ENCODE data around the gene BECN2.

BECN2 gene

DNA sequence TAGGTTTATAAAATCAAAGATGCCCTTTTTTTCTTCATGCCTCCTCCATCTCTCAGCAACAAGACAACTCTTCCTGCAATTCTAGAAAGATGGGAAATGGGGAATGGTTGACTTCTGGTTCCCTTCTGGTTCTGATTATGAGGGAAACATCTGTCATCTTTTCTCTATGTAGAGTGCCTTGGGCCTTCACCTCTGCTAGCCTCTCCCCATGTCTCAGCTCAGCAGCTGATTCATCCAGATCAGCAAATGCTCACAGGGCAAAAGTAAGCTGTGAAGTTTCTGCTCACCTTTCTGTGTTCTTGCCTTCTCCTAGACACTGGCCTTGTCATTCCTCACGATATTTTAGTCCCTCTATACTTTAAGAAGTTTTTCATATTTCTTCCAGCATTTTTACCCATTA lies 17.8 kb upstream of the BECN2 start:
- Histone ChIP-seq H3K9me3 (no peaks in the 10 kb centered on the region), H3K4me1 (ENCODE audit: control insufficient read depth in 1 of 2, insufficient read depth in 1 of 2, low read depth in 1 of 2, low read length in 1 of 2) (no peaks in the 10 kb centered on the region), H3K27me3 (peaks cover 4% of the 10 kb centered on the region), H3K4me3 (ENCODE audit: low read depth in 1 of 2, low read length in 1 of 2) (no peak overlapping the region), H3K27ac (no peak overlapping the region), H3K36me3 (no peaks in the 10 kb centered on the region)
- TF ChIP-seq, protein P1, sequence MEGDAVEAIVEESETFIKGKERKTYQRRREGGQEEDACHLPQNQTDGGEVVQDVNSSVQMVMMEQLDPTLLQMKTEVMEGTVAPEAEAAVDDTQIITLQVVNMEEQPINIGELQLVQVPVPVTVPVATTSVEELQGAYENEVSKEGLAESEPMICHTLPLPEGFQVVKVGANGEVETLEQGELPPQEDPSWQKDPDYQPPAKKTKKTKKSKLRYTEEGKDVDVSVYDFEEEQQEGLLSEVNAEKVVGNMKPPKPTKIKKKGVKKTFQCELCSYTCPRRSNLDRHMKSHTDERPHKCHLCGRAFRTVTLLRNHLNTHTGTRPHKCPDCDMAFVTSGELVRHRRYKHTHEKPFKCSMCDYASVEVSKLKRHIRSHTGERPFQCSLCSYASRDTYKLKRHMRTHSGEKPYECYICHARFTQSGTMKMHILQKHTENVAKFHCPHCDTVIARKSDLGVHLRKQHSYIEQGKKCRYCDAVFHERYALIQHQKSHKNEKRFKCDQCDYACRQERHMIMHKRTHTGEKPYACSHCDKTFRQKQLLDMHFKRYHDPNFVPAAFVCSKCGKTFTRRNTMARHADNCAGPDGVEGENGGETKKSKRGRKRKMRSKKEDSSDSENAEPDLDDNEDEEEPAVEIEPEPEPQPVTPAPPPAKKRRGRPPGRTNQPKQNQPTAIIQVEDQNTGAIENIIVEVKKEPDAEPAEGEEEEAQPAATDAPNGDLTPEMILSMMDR (IDR thresholded peaks at IDR 0.05): no peak

DNA sequence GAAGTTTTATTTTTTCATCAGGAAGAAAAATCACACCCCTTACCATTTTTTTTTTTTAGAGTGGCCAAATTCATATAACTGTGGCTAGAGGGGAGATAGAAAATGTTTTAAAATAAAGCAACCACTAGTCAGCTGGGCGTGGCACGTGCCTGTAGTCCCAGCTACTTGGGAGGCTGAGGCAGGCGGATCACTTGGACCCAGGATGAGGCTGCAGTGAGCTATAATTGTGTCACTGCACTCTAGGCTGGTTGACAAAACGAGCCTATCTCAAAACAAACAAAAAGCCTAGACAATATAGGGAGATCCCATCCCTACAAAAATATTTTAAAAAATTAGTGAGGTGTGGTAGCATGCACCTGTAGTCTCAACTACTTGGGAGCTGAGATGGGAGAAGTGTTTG lies 14.8 kb upstream of the BECN2 start:
- no peaks in the 10 kb centered on the region for H3K36me3 ChIP-seq
- no peak overlapping the region for H3K4me3 ChIP-seq (ENCODE audit: low read depth in 1 of 2, low read length in 1 of 2)
- H3K27ac ChIP-seq: no peak overlapping the region
- no peaks in the 10 kb centered on the region for H3K27me3 ChIP-seq
- no peaks in the 10 kb centered on the region for H3K9me3 ChIP-seq
- TF ChIP-seq, protein P1 (IDR thresholded peaks at IDR 0.05): no peak
- no peaks in the 10 kb centered on the region for H3K4me1 ChIP-seq (ENCODE audit: control insufficient read depth in 1 of 2, insufficient read depth in 1 of 2, low read depth in 1 of 2, low read length in 1 of 2)

DNA sequence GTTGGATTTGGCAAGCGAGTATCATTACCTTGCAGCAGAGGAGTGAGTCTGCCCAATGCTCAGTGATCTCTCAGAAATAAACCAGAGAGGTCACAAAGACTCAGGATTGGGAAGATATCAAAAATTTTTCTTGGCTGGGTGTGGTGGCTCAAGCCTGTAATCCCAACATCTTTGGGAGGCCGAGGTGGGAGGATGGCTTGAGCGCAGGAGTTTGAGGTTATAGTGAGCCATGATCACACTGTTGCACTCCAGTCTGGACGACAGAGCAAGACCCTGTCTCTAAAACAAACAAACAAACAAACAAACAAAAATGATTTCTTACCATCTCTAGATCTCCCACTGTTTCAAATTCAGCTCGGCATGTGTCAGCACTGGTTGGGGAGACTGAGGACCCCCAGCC lies 13.3 kb upstream of the BECN2 start:
- Histone ChIP-seq H3K9me3 (no peaks in the 10 kb centered on the region), H3K27me3 (no peaks in the 10 kb centered on the region), H3K36me3 (no peaks in the 10 kb centered on the region), H3K27ac (no peak overlapping the region), H3K4me1 (ENCODE audit: control insufficient read depth in 1 of 2, insufficient read depth in 1 of 2, low read depth in 1 of 2, low read length in 1 of 2) (no peaks in the 10 kb centered on the region), H3K4me3 (ENCODE audit: low read depth in 1 of 2, low read length in 1 of 2) (no peak overlapping the region)
- TF ChIP-seq, protein P1 (IDR thresholded peaks at IDR 0.05): no peak

DNA sequence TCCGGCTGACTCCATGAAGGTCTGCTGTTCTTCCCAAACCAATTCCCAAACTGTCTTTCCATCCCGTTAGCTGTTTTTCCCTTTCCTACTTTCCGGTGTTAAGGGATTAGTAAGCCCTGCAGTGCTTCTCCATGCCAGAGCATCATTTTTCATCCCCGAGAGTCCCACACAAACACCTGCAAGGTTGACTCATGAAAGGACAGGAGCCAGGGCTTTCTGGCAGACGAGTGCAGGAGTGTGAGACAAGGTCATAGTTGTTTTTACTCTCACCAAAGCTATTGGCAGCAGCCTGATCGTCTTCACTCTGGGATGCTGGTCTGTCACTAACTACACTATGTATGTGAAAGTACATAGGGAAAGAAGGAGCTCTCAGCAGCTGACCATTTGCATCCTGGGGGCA lies 10.2 kb upstream of the BECN2 start:
- Histone ChIP-seq H3K27me3 (no peaks in the 10 kb centered on the region), H3K27ac (no peak overlapping the region), H3K9me3 (no peaks in the 10 kb centered on the region), H3K4me1 (ENCODE audit: control insufficient read depth in 1 of 2, insufficient read depth in 1 of 2, low read depth in 1 of 2, low read length in 1 of 2) (no peaks in the 10 kb centered on the region), H3K4me3 (ENCODE audit: low read depth in 1 of 2, low read length in 1 of 2) (no peak overlapping the region), H3K36me3 (no peaks in the 10 kb centered on the region)
- TF ChIP-seq, protein P1 (IDR thresholded peaks at IDR 0.05): no peak

DNA sequence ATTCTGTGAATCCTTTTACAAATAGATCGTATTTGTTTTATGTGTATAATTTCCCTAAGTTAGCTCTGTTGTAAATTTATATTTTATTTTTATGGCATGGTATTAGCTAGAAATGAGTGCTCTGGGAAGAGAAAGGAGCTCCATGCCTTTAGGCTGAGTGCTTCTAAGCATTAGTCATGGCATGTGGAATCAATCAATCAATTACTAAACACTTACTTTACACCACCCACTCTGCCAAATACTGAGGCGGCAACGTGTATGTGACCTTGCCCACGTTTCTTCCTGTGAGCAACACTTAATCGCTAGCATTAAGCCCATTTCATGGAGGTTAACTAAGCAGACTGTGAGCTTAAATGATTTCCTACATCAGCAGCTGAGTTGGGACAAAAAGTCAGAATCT lies 7.2 kb upstream of the BECN2 start:
- H3K27ac ChIP-seq: no peak overlapping the region
- no peaks in the 10 kb centered on the region for H3K27me3 ChIP-seq
- no peaks in the 10 kb centered on the region for H3K36me3 ChIP-seq
- no peaks in the 10 kb centered on the region for H3K4me1 ChIP-seq (ENCODE audit: control insufficient read depth in 1 of 2, insufficient read depth in 1 of 2, low read depth in 1 of 2, low read length in 1 of 2)
- TF ChIP-seq, protein P1 (IDR thresholded peaks at IDR 0.05): no peak
- no peaks in the 10 kb centered on the region for H3K9me3 ChIP-seq
- H3K4me3 ChIP-seq (ENCODE audit: low read depth in 1 of 2, low read length in 1 of 2): no peak overlapping the region

DNA sequence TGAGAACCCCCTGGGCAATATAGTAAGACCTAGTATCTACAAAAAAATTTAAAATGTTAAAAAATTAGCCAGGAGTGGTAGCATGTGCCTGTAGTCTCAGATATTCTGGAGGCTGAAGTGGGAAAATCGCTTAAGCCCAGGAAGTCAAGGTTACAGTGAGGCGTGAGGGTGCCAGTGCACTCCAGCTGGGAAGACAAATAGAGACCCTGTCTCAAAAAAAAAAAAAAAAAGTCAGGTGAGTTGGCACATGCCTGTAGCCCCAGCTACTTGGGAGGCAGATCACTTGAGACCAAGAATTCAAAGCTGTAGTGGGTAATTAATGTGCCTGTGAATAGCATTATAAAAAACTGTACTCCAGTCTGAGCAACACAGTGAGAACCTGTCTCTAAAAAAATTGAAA lies 4.6 kb downstream of the BECN2 start:
- Histone ChIP-seq H3K27me3 (no peaks in the 10 kb centered on the region), H3K4me3 (ENCODE audit: low read depth in 1 of 2, low read length in 1 of 2) (no peak overlapping the region), H3K9me3 (no peaks in the 10 kb centered on the region), H3K27ac (no peak overlapping the region), H3K4me1 (ENCODE audit: control insufficient read depth in 1 of 2, insufficient read depth in 1 of 2, low read depth in 1 of 2, low read length in 1 of 2) (no peaks in the 10 kb centered on the region), H3K36me3 (no peaks in the 10 kb centered on the region)
- TF ChIP-seq, protein P1 (IDR thresholded peaks at IDR 0.05): no peak

Measured in neutrophil (primary cell).